GM13976 (cell line): Measurements from ENCODE around the gene FBRS.
A peak's percentile ranks its signal among the peaks of the same experiment; 100 is the strongest.
"Not testable (repeated sequence)": the region's sequence is repeated elsewhere in the genome, so short reads cannot be mapped to it uniquely, and the experiment has no call there.

ENCODE experiments used
- DNase-seq: peaks from one replicate; pipeline ENCODE4 v3.0.0; 2012; ENCODE audit warnings: low spot score
- CTCF ChIP-seq: IDR thresholded peaks from 2 replicates; pipeline ENCODE4 v1.5.1; 2012; ENCODE audit warnings: borderline replicate concordance, mild to moderate bottlenecking; ENCODE audit not compliant: insufficient read depth; ENCODE audit errors: extremely low read depth, missing control alignments, control extremely low read depth
- in situ Hi-C: fragments of 300-500 bp; cut with MboI; formaldehyde crosslinking; loops from one replicate; pipeline ENCODE4 v1.12.0; 2022; ENCODE audit warnings: low sequenced_read_pairs, mixed read lengths, inconsistent platforms; ENCODE audit not compliant: unreplicated experiment

The FBRS gene

GRCh38 chr16:30698816-30699614 is 40.8 kb downstream of the FBRS start, which contains the start of gene SRCAP:
TSS of gene SRCAP (plus strand) at chr16:30699171. CDS start at chr16:30700825, 1,654 bp downstream.
- in situ Hi-C loops = no loop called here
- DNase-seq = peak; percentile 92
- TF ChIP-seq CTCF = no peak

GRCh38 chr16:30699615-30700099 is 41.4 kb downstream of the FBRS start:
- in situ Hi-C loops = no loop called here
- no peak for TF ChIP-seq CTCF

GRCh38 chr16:30700491-30700890 is 42.3 kb downstream of the FBRS start:
- no peak for DNase-seq
- in situ Hi-C loops = no loop called here
- no peak for TF ChIP-seq CTCF

More at GRCh38 chr16:30699615-30700099, 41.4 kb downstream of the FBRS start:
- no peak for DNase-seq

GRCh38 chr16:30700971-30701370 is 42.7 kb downstream of the FBRS start:
- no peak for TF ChIP-seq CTCF
- no peak for DNase-seq
- in situ Hi-C loops = no loop called here

GRCh38 chr16:30703071-30703470 is 44.8 kb downstream of the FBRS start:
- DNase-seq, in situ Hi-C loops: not testable (repeated sequence)

- no peak for TF ChIP-seq CTCF
- in situ Hi-C loops = no loop called here
- no peak for DNase-seq
These were observed 45.7 kb downstream of the FBRS start for GRCh38 chr16:30703971-30704370.

GRCh38 chr16:30706046-30706445 is 47.8 kb downstream of the FBRS start:
- in situ Hi-C loops = no loop called here
- TF ChIP-seq CTCF = no peak
- no peak for DNase-seq
